Stimulated activated CD8-positive, alpha-beta memory T cell treated with anti-CD3 and anti-CD28 coated beads, Interleukin-15, amount 100 ng/mL, for 1 hour (primary cell): ENCODE results near the gene ST7.
"Not testable (repeated sequence)": the region's sequence is repeated elsewhere in the genome, so short reads cannot be mapped to it uniquely, and the experiment has no call there.

Source experiments
- DNase-seq: peaks from one replicate; pipeline ENCODE4 v3.0.0-alpha.2; 2020; ENCODE audit warnings: low read depth

The ST7 gene

GRCh38 chr7:117009705-117010361 is 56.5 kb downstream of the ST7 start:
- no peak for DNase-seq

DNA sequence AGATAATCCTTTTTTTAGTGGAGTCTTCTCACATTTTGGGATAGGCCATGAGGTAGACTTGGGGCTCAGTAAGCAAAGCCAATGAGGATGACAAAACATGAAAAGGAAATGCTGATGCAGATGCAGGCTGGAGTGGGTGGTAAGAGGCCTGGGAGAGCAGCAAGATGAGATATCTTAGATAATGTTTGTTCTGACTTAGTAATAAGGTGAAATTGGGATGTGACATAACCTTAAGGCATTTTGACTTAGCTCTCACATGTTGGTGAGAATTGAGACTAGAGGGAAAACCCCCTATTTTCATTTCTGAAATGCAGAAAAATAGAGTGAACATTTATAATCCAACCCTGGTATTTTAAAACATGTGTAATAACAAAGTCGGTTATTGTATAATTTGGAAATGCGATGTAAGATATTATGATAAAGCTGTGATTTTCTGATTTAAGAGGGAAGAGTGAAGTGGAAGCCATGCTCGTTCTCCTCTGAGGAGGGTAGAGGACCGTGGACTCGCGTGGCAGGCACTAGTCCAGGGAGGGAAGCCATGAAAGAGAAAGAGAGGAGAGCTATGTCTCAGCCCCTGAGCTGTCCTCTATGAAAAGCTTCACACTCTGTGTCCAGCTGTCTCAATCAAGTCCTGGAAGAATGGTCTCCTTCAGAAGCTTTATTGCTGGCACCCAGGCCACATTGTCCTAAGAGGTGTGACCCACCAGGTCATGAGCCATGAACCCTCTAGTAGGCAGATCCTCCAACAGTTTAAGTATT is 57.3 kb downstream of the ST7 start:
- no peak for DNase-seq

- no peak for DNase-seq
Observed at GRCh38 chr7:117011419-117012260, 58.3 kb downstream of the ST7 start.

GRCh38 chr7:117012284-117012683 is 59.0 kb downstream of the ST7 start:
- no peak for DNase-seq

DNA sequence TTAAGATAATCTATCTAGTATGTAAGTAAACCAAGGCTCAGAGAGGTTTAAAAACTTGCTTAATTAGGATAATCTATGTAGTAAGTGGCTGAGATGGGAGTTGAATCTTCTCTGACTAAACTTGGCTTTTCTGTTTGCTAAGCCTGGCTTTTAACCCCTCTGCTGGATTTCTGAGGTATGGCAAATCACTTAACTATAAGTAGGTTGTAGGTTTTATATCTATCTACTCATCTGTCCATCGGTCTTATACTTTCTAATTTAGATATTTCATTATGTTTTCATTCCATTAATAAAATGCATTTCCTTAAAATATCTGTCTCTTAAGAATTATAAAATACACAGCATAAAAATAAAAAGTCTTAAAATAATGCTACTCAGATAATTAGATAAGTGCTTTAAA is 59.4 kb downstream of the ST7 start:
- DNase-seq: no peak

- no peak for DNase-seq
Observed at GRCh38 chr7:117014099-117014656, 60.9 kb downstream of the ST7 start.

DNA sequence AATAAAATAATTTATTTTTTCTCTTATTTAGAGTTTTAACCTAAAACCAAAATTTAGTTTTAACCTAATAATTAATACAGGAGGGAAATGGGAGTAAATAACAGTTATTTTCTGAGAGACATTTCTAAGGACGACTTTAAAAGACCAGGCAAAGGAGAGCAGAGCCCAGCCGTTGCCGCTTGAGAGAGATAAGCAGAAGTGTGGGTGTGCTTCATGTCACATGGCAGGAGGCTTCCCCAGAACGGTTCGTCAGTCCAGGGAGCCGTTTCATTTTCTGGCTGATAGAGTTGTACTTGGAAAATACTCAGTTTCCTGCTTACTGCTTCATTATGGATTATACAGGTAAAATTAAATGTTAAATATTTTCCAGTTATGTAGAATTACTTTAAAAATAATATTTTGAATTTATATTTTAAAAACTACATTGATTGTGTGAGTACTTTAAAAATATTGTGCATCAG is 61.4 kb downstream of the ST7 start:
- no peak for DNase-seq

DNA sequence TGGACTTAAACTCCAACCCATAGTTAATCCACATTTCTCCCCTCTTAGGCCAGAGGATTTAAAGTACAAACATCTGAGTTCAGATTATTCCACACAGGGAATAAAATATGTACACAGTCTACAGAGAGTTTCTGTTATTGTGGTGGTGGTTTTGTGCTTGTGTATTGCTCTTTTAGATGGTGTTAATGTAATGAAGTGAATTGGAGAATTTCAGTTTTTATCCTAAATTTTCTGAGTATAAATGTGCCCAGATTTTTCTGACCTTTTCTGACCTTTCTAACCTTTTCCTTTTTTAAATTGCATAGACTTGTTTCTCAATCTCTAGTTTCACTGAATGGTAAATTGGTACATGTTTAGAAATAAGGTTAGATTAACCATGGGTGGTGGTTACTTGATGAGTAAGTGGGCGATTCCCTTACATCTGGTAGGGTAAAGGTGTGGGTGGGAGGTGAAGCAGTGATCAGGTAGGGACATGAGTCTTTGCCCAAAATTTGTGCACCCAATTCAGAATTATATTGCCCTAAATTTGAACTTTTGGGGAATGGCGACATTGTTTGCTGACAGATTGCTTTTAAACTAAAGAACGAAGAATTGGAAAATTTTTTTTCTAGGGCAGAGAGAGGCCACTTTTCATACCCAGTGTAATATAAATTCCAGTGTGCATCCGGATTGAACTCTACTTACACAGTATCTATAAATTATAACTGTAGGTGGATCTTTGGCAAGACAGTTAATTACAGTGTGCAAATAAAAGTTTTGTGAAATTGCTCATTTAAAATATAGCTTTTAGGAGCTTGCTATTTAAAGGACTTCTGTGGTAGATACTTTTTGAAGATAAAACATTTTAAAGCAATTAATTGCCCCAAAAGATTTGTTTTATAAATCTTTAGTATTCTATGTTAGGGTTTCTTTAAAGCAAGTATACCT is 62.2 kb downstream of the ST7 start:
- DNase-seq: no peak

DNA sequence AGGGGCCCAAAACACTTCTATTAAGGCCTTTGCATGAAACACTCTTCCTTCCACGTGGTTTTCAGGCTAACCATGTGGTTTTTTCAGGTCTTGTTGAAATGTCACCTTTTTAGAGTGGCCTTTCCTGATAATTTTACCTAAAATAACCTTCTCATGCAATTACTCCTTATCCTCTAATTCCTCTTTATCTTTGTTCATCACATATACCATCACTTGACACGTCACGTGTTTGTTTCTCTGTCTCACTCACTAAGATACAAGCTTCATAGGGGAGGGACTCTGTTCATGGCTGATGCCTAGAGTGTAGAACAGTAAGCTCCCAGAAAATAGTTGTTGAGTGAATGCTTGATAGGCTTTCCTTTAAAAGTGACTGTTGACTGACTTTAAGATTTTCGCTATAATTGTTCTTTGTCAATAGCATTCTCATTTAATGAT is 63.7 kb downstream of the ST7 start:
- no peak for DNase-seq

DNA sequence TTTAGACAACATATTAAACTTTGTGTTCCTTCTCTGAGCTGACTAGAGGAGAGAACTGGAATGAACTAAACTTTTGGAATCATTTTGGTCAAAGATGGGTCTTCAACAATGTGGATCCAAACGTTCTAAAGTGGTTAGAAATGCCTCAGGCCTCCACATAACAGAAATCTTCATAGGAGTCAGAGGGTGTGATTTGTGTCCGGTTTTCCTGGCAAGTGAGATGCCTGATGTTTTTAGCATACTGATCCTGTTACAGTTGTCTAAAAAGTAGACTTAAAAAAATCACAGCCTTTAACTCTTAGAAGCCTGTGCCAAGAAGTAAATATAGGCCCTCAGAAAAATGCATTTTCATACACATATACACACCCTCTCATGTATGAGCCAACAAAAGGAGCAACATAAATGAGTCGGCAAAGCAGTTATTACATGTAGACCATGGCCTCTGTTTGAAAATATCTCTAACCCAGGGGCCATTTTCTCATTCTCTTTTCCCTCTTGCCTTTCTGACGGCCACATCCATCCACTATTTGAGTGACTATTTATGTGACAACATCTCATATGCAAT is 64.5 kb downstream of the ST7 start:
- no peak for DNase-seq

GRCh38 chr7:117018713-117019112 is 65.4 kb downstream of the ST7 start:
- no peak for DNase-seq

- DNase-seq: no peak
Observed at GRCh38 chr7:117019287-117019686, 66.0 kb downstream of the ST7 start.

DNA sequence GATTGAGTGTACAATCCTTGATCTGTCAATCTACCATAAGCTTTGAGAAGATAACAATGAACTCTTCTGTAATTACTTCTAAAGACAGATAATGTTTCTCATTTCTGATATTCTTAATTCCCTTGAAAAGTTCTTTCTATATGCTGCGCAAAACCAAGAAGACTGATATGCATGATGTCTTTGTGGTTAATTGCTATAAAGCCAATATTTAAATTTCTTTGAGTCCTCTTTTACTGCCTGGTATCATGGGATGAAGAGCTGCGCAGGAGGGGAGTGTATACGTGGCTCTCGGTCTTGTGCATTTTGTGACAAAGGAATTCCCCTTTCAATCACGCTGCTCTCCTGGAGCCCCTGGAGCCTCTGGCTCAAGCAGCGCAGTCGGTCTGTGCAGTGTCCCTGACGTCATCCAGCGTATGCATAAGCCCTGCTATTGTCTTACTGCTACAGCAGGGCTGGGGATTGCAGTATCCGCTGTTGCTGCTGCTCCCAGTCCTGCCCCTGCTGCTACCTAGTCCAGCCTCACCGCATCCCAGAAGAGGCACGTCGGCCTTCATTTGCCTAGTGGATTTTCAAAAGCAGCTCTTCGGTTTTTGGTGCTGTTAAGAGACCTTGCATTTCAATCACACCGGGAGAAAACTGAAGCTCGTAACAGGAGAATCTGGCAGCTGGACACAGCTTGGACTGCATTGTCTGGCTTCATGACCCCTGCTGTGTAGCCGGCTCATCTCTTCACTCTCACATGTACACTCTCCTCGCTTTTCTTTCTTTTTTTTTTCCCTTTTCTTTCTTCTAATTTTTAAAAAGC is 66.7 kb downstream of the ST7 start:
- no peak for DNase-seq

DNA sequence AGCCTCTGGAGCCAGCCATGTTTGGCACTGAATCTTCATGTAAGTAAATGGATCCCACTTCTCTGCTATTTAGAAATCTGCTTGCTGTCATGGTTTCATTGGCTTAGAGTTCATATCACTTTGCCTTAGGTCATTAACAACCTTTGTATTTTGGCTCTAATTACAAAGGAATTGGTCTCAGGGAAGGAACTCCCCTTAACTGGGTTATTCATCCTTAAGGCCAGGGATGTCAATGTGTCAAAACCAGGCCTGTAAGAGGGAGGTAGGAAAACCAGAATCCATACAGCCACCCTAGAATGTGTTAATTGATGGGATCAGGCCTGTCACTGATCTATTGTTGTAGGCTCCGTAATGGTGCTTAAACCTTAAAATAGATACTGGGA is 67.3 kb downstream of the ST7 start:
- DNase-seq: no peak

- no peak for DNase-seq
Observed at GRCh38 chr7:117021366-117021765, 68.1 kb downstream of the ST7 start.

- DNase-seq: no peak
Observed at GRCh38 chr7:117021986-117022385, 68.7 kb downstream of the ST7 start.

- DNase-seq: no peak
Observed at GRCh38 chr7:117023325-117023854, 70.1 kb downstream of the ST7 start.

- DNase-seq: no peak
Observed at GRCh38 chr7:117024811-117025210, 71.5 kb downstream of the ST7 start.

DNA sequence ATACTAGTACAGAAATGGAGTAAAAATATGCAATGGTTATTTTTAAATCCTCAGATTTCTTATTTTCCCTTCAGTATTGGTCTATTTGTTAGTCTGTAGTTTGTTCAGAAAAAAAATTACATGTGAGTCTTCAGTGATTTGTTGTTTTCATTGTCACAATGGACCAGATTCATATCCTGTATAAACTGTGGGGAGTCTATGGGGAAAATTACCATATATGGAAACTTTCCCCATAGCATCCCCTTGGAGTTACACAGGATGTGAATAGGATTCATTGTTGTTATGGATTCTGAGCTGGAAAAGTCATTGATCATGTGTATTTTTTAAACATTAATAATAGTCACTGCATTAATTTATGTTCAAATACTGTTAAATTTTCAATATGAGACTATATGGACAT is 72.6 kb downstream of the ST7 start:
- DNase-seq: no peak

DNA sequence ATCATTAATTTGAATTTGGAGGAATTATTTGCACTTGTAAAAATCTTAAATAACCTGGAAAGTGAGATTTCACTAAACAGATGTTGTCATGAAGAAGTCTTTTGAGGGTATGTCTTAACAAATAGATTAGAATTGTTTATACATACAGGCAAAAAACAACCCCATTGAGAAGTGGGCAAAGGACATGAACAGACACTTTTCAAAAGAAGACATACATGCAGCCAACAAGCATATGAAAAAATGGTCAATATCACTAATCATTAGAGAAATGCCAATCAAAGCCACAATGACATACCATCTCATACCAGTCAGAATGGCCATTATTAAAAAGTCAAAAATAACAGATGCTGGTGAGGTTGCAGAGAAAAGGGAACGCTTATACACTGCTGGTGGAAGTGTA is 77.0 kb downstream of the ST7 start:
- DNase-seq: not testable (repeated sequence)
